AG04449 (cell line): ENCODE results near the gene KCNAB1.

Source experiments
- CTCF ChIA-PET: fragments of 350-600 bp; formaldehyde crosslinking; extraction: SDS; loops from one replicate; lab custom pipeline; 2021; ENCODE audit warnings: antibody characterized with exemption; lab: Yijun Ruan, JAX
- POLR2A ChIA-PET: fragments of 400-600, 350-600 bp; formaldehyde crosslinking; extraction: SDS; loops from one replicate; lab custom pipeline; 2020; ENCODE audit warnings: antibody characterized with exemption, inconsistent platforms; lab: Yijun Ruan, JAX
- DNase-seq: peaks from one replicate; pipeline ENCODE4 v3.0.0-alpha.2; 2010; ENCODE audit warnings: low read depth, low spot score
- H3K4me3 ChIP-seq: 2 replicates; pipeline ENCODE4 v1.5.1; 2011; ENCODE audit warnings: low read depth, mild to moderate bottlenecking, control low read depth, low read length
- CTCF ChIP-seq: IDR thresholded peaks from one replicate; pipeline ENCODE4 v1.5.1; 2011; ENCODE audit warnings: mild to moderate bottlenecking, moderate library complexity, low read length, control low read depth, inconsistent platforms; ENCODE audit not compliant: insufficient read depth; ENCODE audit errors: missing control alignments

Gene KCNAB1

DNA sequence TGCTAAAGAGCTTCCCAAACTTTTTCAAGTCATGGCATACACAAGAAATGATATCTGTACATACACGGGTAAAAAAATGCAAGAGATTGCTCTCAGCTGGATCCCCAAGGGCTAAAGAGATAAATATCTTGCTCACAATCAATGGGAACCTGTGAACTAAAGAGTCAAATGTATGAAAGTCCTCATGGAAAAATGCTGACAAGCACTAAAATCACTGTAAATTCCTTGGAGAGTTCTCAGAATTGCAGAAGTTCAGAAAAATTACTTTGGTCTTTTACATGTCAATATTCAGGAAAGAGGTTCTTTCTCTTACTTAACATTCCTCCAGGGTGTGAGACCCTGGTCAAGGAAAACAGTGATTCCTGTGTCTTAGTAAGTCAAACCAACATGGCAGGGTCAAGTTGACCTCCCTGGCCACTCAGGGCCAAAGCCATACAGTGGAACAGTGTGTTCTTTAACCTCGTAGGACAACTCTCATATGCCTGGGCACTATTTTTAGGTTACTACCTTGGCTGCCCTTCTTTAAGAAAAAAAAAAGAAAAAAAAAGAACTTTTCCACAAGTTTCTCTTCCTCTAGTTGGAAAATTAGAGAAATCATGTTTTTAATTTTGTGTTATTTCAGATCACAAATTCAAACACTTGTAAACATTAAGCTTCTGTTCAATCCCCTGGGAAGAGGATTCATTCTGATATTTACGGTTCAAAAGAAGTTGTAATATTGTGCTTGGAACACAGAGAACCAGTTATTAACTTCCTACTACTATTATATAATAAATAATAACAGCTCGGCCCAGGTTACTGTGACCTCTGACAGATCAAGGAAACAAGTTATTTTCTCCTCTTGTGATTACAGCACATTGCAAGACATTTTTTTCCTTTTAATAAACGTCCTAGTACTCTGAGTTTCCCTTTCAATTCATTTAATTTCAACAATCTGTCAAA is 422.0 kb downstream of the KCNAB1 start:
- CTCF ChIA-PET = interaction anchor here (0.7 to 13.3 kb wide), 16 partner anchors 10 to 596 kb away, joined by 3 to 121 read pairs (median 4); partner anchors contain the start of gene SSR3
- H3K4me3 ChIP-seq = no peak overlapping the region
- POLR2A ChIA-PET = no interaction called here
- no peak for DNase-seq
- TF ChIP-seq CTCF = no peak

DNA sequence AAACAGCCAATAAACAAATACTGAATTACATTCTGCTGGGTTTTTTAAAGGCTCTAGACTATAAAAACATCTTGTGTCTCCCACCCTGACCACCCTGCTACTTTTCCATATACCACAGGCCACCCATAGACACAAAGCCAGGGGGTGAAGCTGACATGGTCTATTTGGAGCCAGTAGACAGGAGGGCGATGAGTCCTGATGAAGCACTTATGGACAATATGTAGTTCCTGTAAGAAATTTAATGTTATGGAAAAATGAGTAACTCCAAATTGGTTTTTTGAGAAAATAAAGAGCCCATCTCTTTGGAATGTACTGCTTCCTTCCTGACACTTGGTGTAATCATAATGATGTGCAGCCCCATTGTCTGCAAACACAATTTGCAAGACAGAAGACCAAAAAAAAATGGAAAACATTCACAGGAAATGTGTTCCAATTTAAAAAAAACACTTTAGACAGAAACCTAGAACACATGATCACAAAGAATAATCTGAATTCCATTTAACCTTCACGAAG is 422.7 kb downstream of the KCNAB1 start:
- H3K4me3 ChIP-seq = no peak overlapping the region
- DNase-seq = no peak
- CTCF ChIA-PET = interaction anchor here (0.7 to 13.3 kb wide), 19 partner anchors 8 to 595 kb away, joined by 3 to 121 read pairs (median 5); partner anchors contain the start of gene SSR3
- no peak for TF ChIP-seq CTCF
- POLR2A ChIA-PET = interaction anchor here (1.6 kb wide), 1 partner anchor 8 kb away, joined by 4 read pairs; no protein-coding TSS in a partner anchor

GRCh38 chr3:156547637-156548036 is 427.3 kb downstream of the KCNAB1 start:
- ChIA-PET POLR2A (interaction anchor here (1.7 to 2.0 kb wide), 2 partner anchors 11 to 127 kb away, joined by 5 read pairs; partner anchors contain the start of gene TIPARP), CTCF (interaction anchor here (1.2 to 13.3 kb wide), 6 partner anchors 9 to 590 kb away, joined by 4 to 121 read pairs (median 10); no protein-coding TSS in a partner anchor)
- TF ChIP-seq CTCF = no peak
- no peak overlapping the region for H3K4me3 ChIP-seq
- no peak for DNase-seq

DNA sequence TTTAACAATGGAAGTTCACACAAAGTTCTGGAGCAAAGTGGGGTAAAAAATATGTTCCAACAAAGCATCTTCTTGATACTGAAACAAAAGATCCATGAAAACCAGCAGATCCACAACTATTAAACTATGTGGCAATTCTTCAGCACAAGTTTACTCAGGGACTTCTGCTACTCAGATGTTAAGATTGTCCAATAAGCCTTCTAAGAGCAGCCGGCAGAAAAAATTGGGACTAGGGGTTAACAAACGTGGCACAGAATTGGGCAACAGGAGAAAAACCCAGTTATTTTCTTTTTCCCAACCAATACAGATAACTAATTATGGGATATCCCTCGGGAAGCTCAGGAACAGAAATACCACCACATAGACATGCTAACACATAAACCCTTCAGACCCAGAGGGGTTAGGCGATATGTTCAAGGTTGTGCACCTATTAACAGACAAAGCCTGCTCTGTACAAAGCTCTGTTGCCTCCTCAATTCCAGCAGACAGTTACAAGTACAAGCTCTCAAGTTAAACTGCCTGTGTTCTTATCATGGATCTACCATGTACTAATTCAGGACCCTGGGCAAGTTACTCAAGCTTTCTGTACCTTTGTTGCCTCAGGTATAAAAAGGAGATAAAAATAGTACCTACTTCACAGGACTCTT is 427.8 kb downstream of the KCNAB1 start:
- H3K4me3 ChIP-seq = no peak overlapping the region
- CTCF ChIA-PET = interaction anchor here (1.2 to 13.3 kb wide), 6 partner anchors 9 to 589 kb away, joined by 4 to 121 read pairs (median 10); no protein-coding TSS in a partner anchor
- POLR2A ChIA-PET = interaction anchor here (1.7 to 2.0 kb wide), 2 partner anchors 11 to 126 kb away, joined by 5 read pairs; partner anchors contain the start of gene TIPARP
- no peak for DNase-seq
- no peak for TF ChIP-seq CTCF

DNA sequence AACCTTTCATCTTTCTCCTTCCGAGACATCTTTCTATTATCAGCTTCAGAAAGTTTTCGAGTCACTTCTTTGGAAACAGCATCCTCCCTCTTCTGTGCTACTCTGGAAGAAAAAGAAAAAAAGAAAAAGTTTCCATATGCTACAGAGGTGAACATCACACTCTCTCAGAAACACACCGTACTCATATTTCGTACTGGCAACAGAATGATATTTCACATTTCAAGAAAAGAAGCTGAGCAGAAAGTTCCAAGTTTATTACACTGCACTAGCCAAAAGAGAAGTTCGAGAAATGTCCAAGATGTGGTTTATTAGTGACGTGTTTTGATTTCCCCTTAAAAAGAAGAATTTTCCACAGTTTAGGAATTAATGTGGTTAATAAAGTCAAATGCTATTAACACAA is 428.5 kb downstream of the KCNAB1 start:
- ChIA-PET CTCF (interaction anchor here (1.2 to 13.3 kb wide), 8 partner anchors 10 to 588 kb away, joined by 3 to 121 read pairs (median 7); no protein-coding TSS in a partner anchor), POLR2A (no interaction called here)
- no peak for DNase-seq
- no peak overlapping the region for H3K4me3 ChIP-seq
- TF ChIP-seq CTCF = no peak
